H7 (cell line): ENCODE measurements around the gene CARMIL3. TPM values are rescaled to one million over a fixed set of nuclear protein-coding genes. Genes with fewer than 3 reads are reported as not detected.

ENCODE experiments used
- DNase-seq: peaks from one replicate; pipeline ENCODE4 v3.0.0; 2012
- H3K27me3 ChIP-seq: 2 replicates; pipeline ENCODE4 v1.6.0; 2011; ENCODE audit warnings: mild to moderate bottlenecking, low read length; ENCODE audit not compliant: control insufficient read depth, insufficient read depth
- H3K36me3 ChIP-seq: replicated peaks from 2 replicates; pipeline ENCODE4 v1.5.1; 2011; ENCODE audit warnings: low read length; ENCODE audit not compliant: control insufficient read depth, insufficient read depth
- H3K4me3 ChIP-seq: 2 replicates; pipeline ENCODE4 v1.5.1; 2011; ENCODE audit warnings: low read depth, mild to moderate bottlenecking, control low read depth, low read length, moderate library complexity; ENCODE audit not compliant: insufficient read depth
- total RNA-seq: library from RNA; depleted of rRNA; stranded (reverse); fragments of >200 nt; shearing (Covaris generic); gene quantifications from 2 replicates; pipeline ENCODE4 v1.2.3, GENCODE V29; 2014

CARMIL3 gene
- total RNA-seq, 1 experiment from 2014 or later = 2.3 TPM

GRCh38 chr14:24086193-24086955 lies 34.6 kb downstream of the CARMIL3 start:
- Histone ChIP-seq H3K36me3 (no peaks in the 10 kb centered on the region), H3K27me3 (peaks cover 15% of the 10 kb centered on the region), H3K4me3 (no peak overlapping the region)
- DNase-seq = no peak

GRCh38 chr14:24087004-24087403 lies 35.2 kb downstream of the CARMIL3 start:
- DNase-seq = no peak
- H3K27me3 ChIP-seq = peaks cover 10% of the 10 kb centered on the region
- no peak overlapping the region for H3K4me3 ChIP-seq
- H3K36me3 ChIP-seq = no peaks in the 10 kb centered on the region

GRCh38 chr14:24088095-24088494 lies 36.3 kb downstream of the CARMIL3 start:
- peaks cover 2% of the 10 kb centered on the region; the same call in 1 of the 2 replicates for H3K27me3 ChIP-seq
- no peaks in the 10 kb centered on the region for H3K36me3 ChIP-seq
- DNase-seq = no peak
- H3K4me3 ChIP-seq = no peak overlapping the region

- DNase-seq = no peak
- no peak overlapping the region for H3K4me3 ChIP-seq
- no peaks in the 10 kb centered on the region for H3K36me3 ChIP-seq
- peaks cover 2% of the 10 kb centered on the region; the same call in 1 of the 2 replicates for H3K27me3 ChIP-seq
Observed at GRCh38 chr14:24089890-24090289, 38.1 kb downstream of the CARMIL3 start.

- Histone ChIP-seq H3K27me3 (no peaks in the 10 kb centered on the region; the same call in 1 of the 2 replicates), H3K4me3 (no peak overlapping the region), H3K36me3 (peaks cover 11% of the 10 kb centered on the region)
- DNase-seq = no peak
Observed at GRCh38 chr14:24092110-24092504, 40.3 kb downstream of the CARMIL3 start.

- H3K36me3 ChIP-seq = peaks cover 11% of the 10 kb centered on the region
- no peaks in the 10 kb centered on the region; the same call in 1 of the 2 replicates for H3K27me3 ChIP-seq
- H3K4me3 ChIP-seq = no peak overlapping the region
- no peak for DNase-seq
Observed at GRCh38 chr14:24092505-24093206, 40.8 kb downstream of the CARMIL3 start.

- peak overlapping the region; percentile 22 for H3K4me3 ChIP-seq
- no peak for DNase-seq
- H3K36me3 ChIP-seq = peaks cover 16% of the 10 kb centered on the region
- H3K27me3 ChIP-seq = no peaks in the 10 kb centered on the region; the same call in 1 of the 2 replicates
Observed at GRCh38 chr14:24093207-24093900, 41.5 kb downstream of the CARMIL3 start.

- DNase-seq = peak; percentile 100
- Histone ChIP-seq H3K27me3 (no peaks in the 10 kb centered on the region; the same call in 1 of the 2 replicates), H3K36me3 (peaks cover 24% of the 10 kb centered on the region)
Observed at GRCh38 chr14:24093901-24094840, 42.4 kb downstream of the CARMIL3 start, which contains the start of gene PCK2. Gene PCK2 (plus strand): TSS chr14:24094311. CDS start chr14:24094406, 95 bp downstream.

GRCh38 chr14:24094841-24095270 lies 43.0 kb downstream of the CARMIL3 start:
- Histone ChIP-seq H3K4me3 (peak overlapping the region; percentile 94), H3K27me3 (no peaks in the 10 kb centered on the region; the same call in 1 of the 2 replicates), H3K36me3 (peaks cover 31% of the 10 kb centered on the region)
- no peak for DNase-seq

More at GRCh38 chr14:24093901-24094840, 42.4 kb downstream of the CARMIL3 start, which contains the start of gene PCK2:
- peak within 1 kb of the TSS; percentile 94 for H3K4me3 ChIP-seq

- Histone ChIP-seq H3K4me3 (peak overlapping the region; percentile 94), H3K36me3 (peaks cover 37% of the 10 kb centered on the region), H3K27me3 (no peaks in the 10 kb centered on the region; the same call in 1 of the 2 replicates)
- peak; percentile 91 for DNase-seq
Observed at GRCh38 chr14:24095271-24096068, 43.7 kb downstream of the CARMIL3 start.

GRCh38 chr14:24096545-24097181 lies 44.9 kb downstream of the CARMIL3 start:
- no peak for DNase-seq
- peaks cover 46% of the 10 kb centered on the region for H3K36me3 ChIP-seq
- no peaks in the 10 kb centered on the region; the same call in 1 of the 2 replicates for H3K27me3 ChIP-seq
- no peak overlapping the region for H3K4me3 ChIP-seq

GRCh38 chr14:24098229-24098926 lies 46.6 kb downstream of the CARMIL3 start:
- Histone ChIP-seq H3K4me3 (no peak overlapping the region), H3K27me3 (no peaks in the 10 kb centered on the region; the same call in 1 of the 2 replicates)

More at GRCh38 chr14:24098229-24098926, 46.6 kb downstream of the CARMIL3 start:
- H3K36me3 ChIP-seq = peaks cover 56% of the 10 kb centered on the region
- DNase-seq = no peak
